Measurements from ENCODE around the gene SRGAP3. TPM values are rescaled to one million over a fixed set of nuclear protein-coding genes. Genes with fewer than 3 reads are reported as not detected.

The SRGAP3 gene
- total and polyA plus RNA-seq, 2 donors, result 3.9 to 4.4 TPM

DNA sequence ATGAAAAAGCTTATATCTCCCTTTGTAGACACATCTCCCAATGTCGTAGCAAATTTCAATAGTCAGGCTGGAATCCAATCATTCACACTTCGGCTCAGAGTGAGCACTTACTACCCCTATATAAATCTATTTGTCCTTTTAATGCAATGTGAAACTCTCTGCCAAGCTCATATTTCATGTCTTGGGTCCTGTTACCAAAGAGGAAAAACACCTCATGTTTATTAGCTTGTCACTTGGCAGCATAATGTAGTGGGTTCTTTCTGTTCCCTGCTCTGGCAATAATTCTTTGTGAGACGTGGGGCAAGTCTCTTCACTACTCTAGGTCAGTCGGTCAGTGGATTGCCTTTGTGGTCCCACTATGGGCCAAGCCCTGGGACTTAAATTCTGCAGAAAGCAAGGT lies 107.1 kb downstream of the SRGAP3 start:
- H3K27ac ChIP-seq (ENCODE audit: low read depth in 1 of 2, low read length in 1 of 2), result no peak overlapping the region
- no peak for DNase-seq (ENCODE audit: low read depth in 6 of 9, low spot score in 9 of 9)
- peaks cover 0 to 8% of the 10 kb centered on the region in 2 donors for H3K4me1 ChIP-seq (ENCODE audit: control insufficient read depth in 2 of 2, insufficient read depth in 2 of 2, low read length in 2 of 2)
- no peak overlapping the region for H3K4me3 ChIP-seq (ENCODE audit: low read length in 2 of 2)
- H3K9me3 ChIP-seq (ENCODE audit: control insufficient read depth in 2 of 2, insufficient read depth in 1 of 2, low read length in 1 of 2), result peaks cover 0 to 5% of the 10 kb centered on the region in 2 donors
- no peaks in the 10 kb centered on the region for H3K36me3 ChIP-seq (ENCODE audit: control insufficient read depth in 2 of 2, insufficient read depth in 2 of 2, low read length in 1 of 2)
- 79% methylated on average over 4 of the region's 4 CpGs for WGBS
- H3K27me3 ChIP-seq (ENCODE audit: control insufficient read depth in 2 of 2, insufficient read depth in 1 of 2, low read length in 1 of 2), result no peaks in the 10 kb centered on the region

DNA sequence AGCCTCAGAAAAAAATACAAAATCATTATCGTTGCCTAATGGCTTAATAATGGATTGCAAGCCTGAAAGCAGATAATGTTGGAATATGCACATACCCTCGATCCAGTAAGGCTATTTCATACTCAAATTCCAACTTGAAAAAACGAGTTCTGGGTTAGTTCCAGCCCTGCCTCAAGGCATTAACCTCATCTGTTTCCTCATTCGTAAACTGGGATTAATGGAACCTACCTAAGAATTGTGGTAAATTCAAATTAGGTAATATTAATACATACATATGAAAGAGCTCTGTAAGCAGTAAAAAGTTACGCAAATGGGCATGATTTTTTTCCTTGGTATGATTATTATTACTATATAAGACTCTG lies 107.5 kb downstream of the SRGAP3 start:
- Histone ChIP-seq H3K4me3 (ENCODE audit: low read length in 2 of 2) (no peak overlapping the region), H3K9me3 (ENCODE audit: control insufficient read depth in 2 of 2, insufficient read depth in 1 of 2, low read length in 1 of 2) (peaks cover 0 to 5% of the 10 kb centered on the region in 2 donors), H3K27ac (ENCODE audit: low read depth in 1 of 2, low read length in 1 of 2) (no peak overlapping the region), H3K36me3 (ENCODE audit: control insufficient read depth in 2 of 2, insufficient read depth in 2 of 2, low read length in 1 of 2) (no peaks in the 10 kb centered on the region), H3K27me3 (ENCODE audit: control insufficient read depth in 2 of 2, insufficient read depth in 1 of 2, low read length in 1 of 2) (no peaks in the 10 kb centered on the region), H3K4me1 (ENCODE audit: control insufficient read depth in 2 of 2, insufficient read depth in 2 of 2, low read length in 2 of 2) (peaks cover 0 to 5% of the 10 kb centered on the region in 2 donors)
- WGBS, result 89% methylated on average over 5 of the region's 5 CpGs
- no peak for DNase-seq (ENCODE audit: low read depth in 6 of 9, low spot score in 9 of 9)

DNA sequence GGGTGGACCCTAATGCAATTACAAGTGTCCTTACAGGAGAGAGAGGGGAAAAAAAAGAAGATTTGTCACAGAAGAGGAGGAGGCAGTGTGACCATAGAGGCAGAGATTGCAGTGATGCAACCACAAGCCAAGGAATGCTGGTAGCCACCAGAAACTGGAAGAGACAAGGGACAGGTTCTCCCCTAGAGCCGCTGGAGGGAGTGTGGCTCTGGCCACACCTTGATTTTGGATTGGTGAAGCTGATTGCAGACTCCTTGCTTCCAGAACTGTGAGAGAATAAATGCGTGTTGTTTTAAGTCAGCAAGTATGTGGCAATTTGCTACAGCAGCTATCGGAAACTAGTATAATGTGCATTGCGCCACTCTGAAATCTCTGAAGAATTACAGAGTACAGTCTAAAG lies 110.1 kb downstream of the SRGAP3 start:
- H3K4me3 ChIP-seq (ENCODE audit: low read length in 2 of 2), result no peak overlapping the region
- peaks cover 2 to 10% of the 10 kb centered on the region in 2 donors for H3K27me3 ChIP-seq (ENCODE audit: control insufficient read depth in 2 of 2, insufficient read depth in 1 of 2, low read length in 1 of 2)
- no peak for DNase-seq (ENCODE audit: low read depth in 6 of 9, low spot score in 9 of 9)
- H3K36me3 ChIP-seq (ENCODE audit: control insufficient read depth in 2 of 2, insufficient read depth in 2 of 2, low read length in 1 of 2), result no peaks in the 10 kb centered on the region
- no peak overlapping the region for H3K27ac ChIP-seq (ENCODE audit: low read depth in 1 of 2, low read length in 1 of 2)
- H3K4me1 ChIP-seq (ENCODE audit: control insufficient read depth in 2 of 2, insufficient read depth in 2 of 2, low read length in 2 of 2), result peaks cover 3 to 7% of the 10 kb centered on the region in 2 donors
- peaks cover 0 to 3% of the 10 kb centered on the region in 2 donors for H3K9me3 ChIP-seq (ENCODE audit: control insufficient read depth in 2 of 2, insufficient read depth in 1 of 2, low read length in 1 of 2)
- 98% methylated on average over 4 of the region's 4 CpGs for WGBS

DNA sequence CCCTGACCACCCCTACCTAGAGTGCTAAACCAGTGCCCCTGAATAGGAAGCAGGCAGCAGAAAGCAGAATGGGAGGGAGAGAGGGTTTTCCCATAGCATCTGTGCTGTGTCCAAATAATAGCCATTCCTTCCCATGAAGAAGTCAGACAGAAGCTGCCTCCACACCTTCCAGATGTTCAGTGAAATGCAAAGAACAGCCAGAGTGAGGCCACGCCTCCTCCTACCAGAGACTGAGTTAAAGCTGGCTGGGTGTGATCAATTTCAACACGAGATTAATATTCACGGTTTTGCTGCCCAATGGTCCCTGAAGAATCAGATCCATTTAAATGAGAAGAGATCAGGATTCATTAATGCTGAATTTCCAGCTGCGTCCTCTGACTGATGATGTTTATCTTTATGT lies 111.8 kb downstream of the SRGAP3 start:
- H3K36me3 ChIP-seq (ENCODE audit: control insufficient read depth in 2 of 2, insufficient read depth in 2 of 2, low read length in 1 of 2), result no peaks in the 10 kb centered on the region
- peaks cover 2 to 10% of the 10 kb centered on the region in 2 donors for H3K27me3 ChIP-seq (ENCODE audit: control insufficient read depth in 2 of 2, insufficient read depth in 1 of 2, low read length in 1 of 2)
- H3K27ac ChIP-seq (ENCODE audit: low read depth in 1 of 2, low read length in 1 of 2), result no peak overlapping the region
- no peaks in the 10 kb centered on the region for H3K9me3 ChIP-seq (ENCODE audit: control insufficient read depth in 2 of 2, insufficient read depth in 1 of 2, low read length in 1 of 2)
- 93% methylated on average over 4 of the region's 4 CpGs for WGBS
- no peak for DNase-seq (ENCODE audit: low read depth in 6 of 9, low spot score in 9 of 9)
- peaks cover 3 to 7% of the 10 kb centered on the region in 2 donors for H3K4me1 ChIP-seq (ENCODE audit: control insufficient read depth in 2 of 2, insufficient read depth in 2 of 2, low read length in 2 of 2)
- no peak overlapping the region for H3K4me3 ChIP-seq (ENCODE audit: low read length in 2 of 2)

DNA sequence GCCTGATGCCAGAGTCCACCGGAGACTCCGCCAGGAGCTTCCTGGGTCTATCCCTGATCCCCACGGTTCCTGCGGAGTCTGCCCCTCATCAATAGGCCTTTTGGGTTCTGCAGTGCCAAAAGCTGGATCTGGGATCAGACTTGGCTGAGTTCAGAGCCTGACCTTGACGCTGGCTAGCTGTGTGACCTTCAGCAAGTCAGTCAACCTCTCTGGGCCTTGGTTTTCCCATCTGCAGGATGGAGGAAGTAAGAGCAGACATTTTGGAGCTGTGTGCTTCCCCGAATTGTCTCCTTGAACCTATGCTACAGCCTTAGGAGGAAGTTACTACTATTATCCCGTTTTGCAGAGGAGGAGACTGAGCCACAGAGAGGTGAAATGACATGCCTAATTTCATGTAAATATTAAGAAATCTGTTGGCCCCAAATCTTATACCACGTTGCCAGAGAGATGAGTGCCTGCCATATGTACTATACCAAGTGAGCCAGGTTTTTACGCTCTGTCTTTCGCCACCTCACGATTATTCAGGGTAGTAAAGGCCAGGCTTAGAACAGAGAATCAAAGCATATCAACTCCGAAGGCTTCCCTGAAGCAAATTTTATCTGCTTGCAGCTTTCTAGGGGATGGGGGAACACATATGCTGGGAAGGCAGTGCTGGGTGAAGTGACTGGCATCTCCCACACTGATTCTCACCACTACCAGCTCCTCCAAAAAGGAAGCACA lies 112.5 kb downstream of the SRGAP3 start:
- peaks cover 2 to 10% of the 10 kb centered on the region in 2 donors for H3K27me3 ChIP-seq (ENCODE audit: control insufficient read depth in 2 of 2, insufficient read depth in 1 of 2, low read length in 1 of 2)
- no peak overlapping the region for H3K27ac ChIP-seq (ENCODE audit: low read depth in 1 of 2, low read length in 1 of 2)
- H3K9me3 ChIP-seq (ENCODE audit: control insufficient read depth in 2 of 2, insufficient read depth in 1 of 2, low read length in 1 of 2), result no peaks in the 10 kb centered on the region
- WGBS, result 93% methylated on average over 12 of the region's 12 CpGs
- no peak overlapping the region for H3K4me3 ChIP-seq (ENCODE audit: low read length in 2 of 2)
- no peak for DNase-seq (ENCODE audit: low read depth in 6 of 9, low spot score in 9 of 9)
- no peaks in the 10 kb centered on the region for H3K36me3 ChIP-seq (ENCODE audit: control insufficient read depth in 2 of 2, insufficient read depth in 2 of 2, low read length in 1 of 2)
- peaks cover 3 to 7% of the 10 kb centered on the region in 2 donors for H3K4me1 ChIP-seq (ENCODE audit: control insufficient read depth in 2 of 2, insufficient read depth in 2 of 2, low read length in 2 of 2)

DNA sequence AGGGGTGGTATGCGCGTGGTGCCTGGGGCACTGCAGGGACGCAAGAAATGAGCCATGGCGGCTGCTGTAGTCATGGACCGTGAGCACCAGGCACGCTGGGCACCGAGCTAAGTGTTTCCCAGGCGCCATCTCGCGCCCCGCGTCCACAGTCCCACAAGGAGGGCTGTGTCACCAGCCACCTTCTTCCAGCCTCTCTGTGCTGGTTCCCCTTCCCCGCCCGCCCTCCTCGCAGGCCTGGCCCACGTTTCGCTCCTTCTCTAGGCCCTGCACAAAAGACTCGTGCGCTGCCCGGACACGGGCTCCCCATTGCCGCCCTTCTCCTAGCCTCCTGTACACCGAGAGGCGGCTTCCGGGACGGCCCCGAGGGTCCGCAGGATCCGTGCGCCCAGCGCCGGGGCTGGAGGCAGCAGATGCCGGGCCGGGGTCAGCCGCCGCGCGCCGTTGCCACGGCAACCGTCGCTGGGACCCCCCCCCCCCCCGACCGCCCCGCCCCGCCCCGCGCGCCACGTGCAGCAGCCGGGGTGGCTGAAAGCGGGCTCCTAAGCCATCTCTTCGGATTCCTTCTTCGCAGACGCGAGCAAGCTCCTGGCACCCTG lies 113.4 kb downstream of the SRGAP3 start:
- peaks cover 2 to 10% of the 10 kb centered on the region in 2 donors for H3K27me3 ChIP-seq (ENCODE audit: control insufficient read depth in 2 of 2, insufficient read depth in 1 of 2, low read length in 1 of 2)
- WGBS, result 12% methylated on average over 55 of the region's 56 CpGs
- DNase-seq (ENCODE audit: low read depth in 6 of 9, low spot score in 9 of 9), result peak in 2 of 9 donors; percentile 12 to 23
- H3K27ac ChIP-seq (ENCODE audit: low read depth in 1 of 2, low read length in 1 of 2), result no peak overlapping the region
- no peaks in the 10 kb centered on the region for H3K36me3 ChIP-seq (ENCODE audit: control insufficient read depth in 2 of 2, insufficient read depth in 2 of 2, low read length in 1 of 2)
- H3K9me3 ChIP-seq (ENCODE audit: control insufficient read depth in 2 of 2, insufficient read depth in 1 of 2, low read length in 1 of 2), result no peaks in the 10 kb centered on the region
- H3K4me3 ChIP-seq (ENCODE audit: low read length in 2 of 2), result peak overlapping the region; percentile 18 to 43
- H3K4me1 ChIP-seq (ENCODE audit: control insufficient read depth in 2 of 2, insufficient read depth in 2 of 2, low read length in 2 of 2), result peaks cover 3 to 7% of the 10 kb centered on the region in 2 donors

DNA sequence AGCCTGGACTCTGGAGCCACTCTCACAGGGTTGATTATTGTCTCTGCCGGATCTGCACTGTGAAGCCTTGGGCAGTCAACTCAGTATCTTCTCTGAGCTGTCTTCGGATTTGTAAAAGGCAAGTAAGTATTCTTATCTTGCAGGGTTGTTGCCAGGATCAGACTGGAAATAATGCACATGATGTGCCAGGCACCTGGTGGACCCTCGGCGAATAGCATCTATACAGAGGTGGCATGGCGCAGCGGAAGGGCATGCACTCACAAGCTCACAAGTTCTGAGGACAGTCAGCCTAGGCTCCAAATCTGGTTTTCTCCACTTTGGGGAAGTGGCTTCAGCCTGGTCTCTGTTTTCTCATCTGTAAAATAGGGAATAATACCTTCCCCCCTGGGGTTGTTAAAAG lies 113.9 kb downstream of the SRGAP3 start:
- WGBS, result 97% methylated on average over 6 of the region's 6 CpGs
- H3K9me3 ChIP-seq (ENCODE audit: control insufficient read depth in 2 of 2, insufficient read depth in 1 of 2, low read length in 1 of 2), result no peaks in the 10 kb centered on the region
- H3K4me3 ChIP-seq (ENCODE audit: low read length in 2 of 2), result no peak overlapping the region
- H3K27ac ChIP-seq (ENCODE audit: low read depth in 1 of 2, low read length in 1 of 2), result no peak overlapping the region
- no peak for DNase-seq (ENCODE audit: low read depth in 6 of 9, low spot score in 9 of 9)
- no peaks in the 10 kb centered on the region for H3K36me3 ChIP-seq (ENCODE audit: control insufficient read depth in 2 of 2, insufficient read depth in 2 of 2, low read length in 1 of 2)
- H3K27me3 ChIP-seq (ENCODE audit: control insufficient read depth in 2 of 2, insufficient read depth in 1 of 2, low read length in 1 of 2), result peaks cover 2 to 10% of the 10 kb centered on the region in 2 donors
- peaks cover 3 to 7% of the 10 kb centered on the region in 2 donors for H3K4me1 ChIP-seq (ENCODE audit: control insufficient read depth in 2 of 2, insufficient read depth in 2 of 2, low read length in 2 of 2)

DNA sequence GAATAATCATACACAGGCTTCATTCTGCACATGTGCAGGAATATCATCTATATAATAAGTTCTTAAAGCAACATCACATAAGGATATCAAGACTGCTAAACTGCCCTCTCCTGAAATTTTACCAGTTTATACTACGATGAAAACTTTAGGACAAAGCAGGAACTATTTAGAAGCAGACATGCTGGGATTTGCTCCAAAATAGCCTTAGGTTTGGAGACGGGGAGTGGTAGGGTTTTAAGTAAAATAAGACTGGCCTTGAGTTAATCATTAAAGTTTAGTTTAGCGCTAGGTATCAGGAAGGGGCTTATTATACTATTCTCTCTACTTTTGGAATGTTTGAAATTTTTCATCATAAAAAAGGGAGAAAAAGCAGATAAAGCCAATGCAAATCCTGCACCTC lies 115.8 kb downstream of the SRGAP3 start:
- Histone ChIP-seq H3K4me1 (ENCODE audit: control insufficient read depth in 2 of 2, insufficient read depth in 2 of 2, low read length in 2 of 2) (peaks cover 3 to 7% of the 10 kb centered on the region in 2 donors), H3K4me3 (ENCODE audit: low read length in 2 of 2) (no peak overlapping the region), H3K27ac (ENCODE audit: low read depth in 1 of 2, low read length in 1 of 2) (no peak overlapping the region), H3K9me3 (ENCODE audit: control insufficient read depth in 2 of 2, insufficient read depth in 1 of 2, low read length in 1 of 2) (no peaks in the 10 kb centered on the region), H3K27me3 (ENCODE audit: control insufficient read depth in 2 of 2, insufficient read depth in 1 of 2, low read length in 1 of 2) (peaks cover 2 to 10% of the 10 kb centered on the region in 2 donors), H3K36me3 (ENCODE audit: control insufficient read depth in 2 of 2, insufficient read depth in 2 of 2, low read length in 1 of 2) (no peaks in the 10 kb centered on the region)
- no peak for DNase-seq (ENCODE audit: low read depth in 6 of 9, low spot score in 9 of 9)
- 94% methylated on average over 3 of the region's 3 CpGs for WGBS

All from thymus (tissue), 11 donors.